HS-5 (cell line): ENCODE results near the gene IMPA2.
"Not testable (repeated sequence)": the region's sequence is repeated elsewhere in the genome, so short reads cannot be mapped to it uniquely, and the experiment has no call there.

Experiments used
- DNase-seq: peaks from one replicate; pipeline ENCODE4 v3.0.0-alpha.2; 2012; ENCODE audit warnings: low read depth

Gene IMPA2

GRCh38 chr18:12028674-12029073 lies 47.4 kb downstream of the IMPA2 start:
- DNase-seq = no peak

GRCh38 chr18:12029786-12030584 lies 48.7 kb downstream of the IMPA2 start:
- no peak for DNase-seq

DNA sequence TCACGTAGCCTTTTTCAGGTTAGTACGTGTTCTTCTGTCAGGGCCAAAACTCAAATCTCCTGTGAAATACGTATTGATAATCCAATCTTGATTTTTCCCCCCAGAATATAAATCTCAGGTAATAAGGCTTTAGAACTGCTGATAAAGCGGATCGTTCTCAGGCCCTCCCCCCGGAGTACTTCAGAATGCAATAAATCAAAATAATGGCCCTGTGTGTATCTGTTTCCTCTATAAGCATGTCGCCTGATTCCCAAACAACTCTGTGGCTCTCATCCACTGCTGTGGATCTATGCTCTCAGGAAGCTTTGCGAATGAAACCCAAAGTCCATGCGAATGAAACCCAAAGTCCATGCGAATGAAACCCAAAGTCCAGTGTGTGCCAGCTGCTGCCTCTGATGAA lies 49.4 kb downstream of the IMPA2 start:
- DNase-seq = no peak

- no peak for DNase-seq
Observed at GRCh38 chr18:12031181-12031580, 49.9 kb downstream of the IMPA2 start.

- no peak for DNase-seq
Observed at GRCh38 chr18:12031846-12032245, 50.5 kb downstream of the IMPA2 start.

GRCh38 chr18:12032786-12033642 lies 51.7 kb downstream of the IMPA2 start:
- DNase-seq = no peak

DNA sequence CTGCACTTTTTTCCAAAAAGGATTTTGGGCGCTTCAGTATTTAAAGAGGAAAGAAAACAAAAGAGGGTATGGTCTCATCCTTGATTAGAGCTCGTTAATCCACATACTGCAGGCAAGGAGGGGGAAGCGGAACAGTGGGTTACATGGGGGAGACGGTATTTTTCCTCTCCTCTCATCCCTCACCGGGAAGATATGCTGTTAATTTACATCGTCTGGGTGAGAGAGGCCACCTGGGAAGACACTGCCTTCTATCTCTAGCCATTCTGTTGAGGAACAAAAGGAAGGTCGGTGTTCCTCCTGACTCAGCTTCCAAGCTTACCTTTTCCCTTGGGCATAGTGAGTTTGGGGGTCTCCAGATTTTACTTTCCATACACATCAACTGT lies 52.3 kb downstream of the IMPA2 start:
- DNase-seq = no peak

DNA sequence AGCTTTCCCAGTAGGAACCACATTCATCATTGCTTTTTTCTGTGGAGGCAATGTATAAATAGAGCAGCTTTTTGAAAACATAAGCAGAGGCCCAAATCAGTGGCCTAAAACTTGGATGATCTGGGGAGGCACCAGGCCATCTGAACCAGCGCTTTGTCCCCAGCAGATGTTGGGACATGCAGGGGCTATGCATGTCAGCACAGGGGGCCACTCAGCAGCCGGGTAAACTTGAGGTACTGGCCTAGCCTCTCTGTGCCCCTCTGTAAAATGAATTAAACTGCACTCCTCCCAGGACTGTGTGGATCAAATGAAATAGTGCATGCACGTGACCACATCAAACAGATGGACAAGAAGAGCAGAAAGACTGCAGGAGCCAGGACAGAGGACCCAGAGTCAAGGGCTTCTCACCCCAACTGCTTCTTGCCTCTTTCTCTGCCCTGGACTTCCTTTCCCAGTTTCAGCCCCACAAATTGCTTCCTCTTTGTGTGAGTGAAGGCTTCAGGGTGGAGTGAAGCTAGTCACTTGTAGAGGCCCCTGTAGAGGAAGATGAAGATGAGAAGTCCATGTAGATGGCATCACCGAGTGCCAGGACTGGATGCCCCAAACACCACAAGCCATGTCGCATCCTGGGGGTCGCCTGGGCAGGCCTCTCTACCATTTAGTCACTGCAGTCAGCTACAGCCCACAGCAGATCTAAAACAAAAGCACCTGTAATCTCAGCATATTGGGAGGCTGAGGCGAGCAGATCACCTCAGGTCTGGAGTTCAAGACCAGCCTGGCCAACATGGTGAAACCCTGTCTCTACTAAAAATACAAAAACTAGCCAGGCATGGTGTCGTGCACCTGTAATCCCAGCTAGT lies 53.2 kb downstream of the IMPA2 start:
- DNase-seq = no peak

GRCh38 chr18:12035481-12035880 lies 54.2 kb downstream of the IMPA2 start:
- no peak for DNase-seq

DNA sequence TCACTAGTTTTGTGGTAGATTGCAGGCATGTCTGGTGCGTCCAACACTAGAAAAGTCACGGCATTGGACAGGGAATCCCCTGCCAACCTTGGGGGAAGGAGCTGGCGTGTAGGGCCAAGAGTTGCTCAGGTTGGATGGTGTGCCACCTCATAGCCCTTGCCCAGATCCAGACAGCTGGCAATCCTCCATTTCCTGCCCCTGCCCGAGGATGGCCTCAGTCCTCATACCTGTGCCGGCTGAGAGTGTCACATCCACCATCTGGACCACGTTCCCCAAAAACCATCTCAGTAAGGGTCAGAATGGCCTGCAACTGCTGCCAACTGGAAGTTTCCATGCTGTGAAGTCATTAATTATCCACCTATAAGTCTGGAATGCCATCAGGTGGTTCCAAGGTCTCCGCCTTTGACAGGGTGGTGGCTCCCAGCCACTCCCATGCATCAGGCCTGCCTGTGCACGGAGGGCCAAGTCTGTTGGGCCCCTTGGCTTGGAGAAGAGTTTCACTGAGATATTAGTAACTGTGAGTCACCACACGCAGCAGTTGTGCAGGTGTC lies 55.0 kb downstream of the IMPA2 start:
- DNase-seq = no peak

- DNase-seq = no peak
Observed at GRCh38 chr18:12038082-12038638, 56.9 kb downstream of the IMPA2 start.

- no peak for DNase-seq
Observed at GRCh38 chr18:12038639-12039539, 57.6 kb downstream of the IMPA2 start.

DNA sequence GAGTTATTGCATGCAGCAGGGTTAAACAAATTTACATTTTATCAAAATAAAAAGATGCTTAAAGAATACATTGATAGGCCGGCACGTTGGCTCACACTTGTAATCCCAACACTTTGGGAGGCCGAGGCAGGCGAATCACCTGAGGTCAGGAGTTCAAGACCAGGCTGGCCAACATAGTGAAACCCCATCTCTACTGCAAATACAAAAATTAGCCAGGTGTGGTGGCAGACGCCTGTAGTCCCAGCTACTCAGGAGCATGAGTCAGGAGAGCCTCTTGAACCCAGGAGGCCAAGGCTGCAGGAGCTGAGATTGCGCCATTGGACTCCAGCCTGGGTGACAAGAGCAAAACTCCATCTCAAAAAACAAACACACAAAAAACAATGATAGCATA lies 58.2 kb downstream of the IMPA2 start:
- DNase-seq = not testable (repeated sequence)

GRCh38 chr18:12041561-12041960 lies 60.3 kb downstream of the IMPA2 start:
- DNase-seq = peak; percentile 60

DNA sequence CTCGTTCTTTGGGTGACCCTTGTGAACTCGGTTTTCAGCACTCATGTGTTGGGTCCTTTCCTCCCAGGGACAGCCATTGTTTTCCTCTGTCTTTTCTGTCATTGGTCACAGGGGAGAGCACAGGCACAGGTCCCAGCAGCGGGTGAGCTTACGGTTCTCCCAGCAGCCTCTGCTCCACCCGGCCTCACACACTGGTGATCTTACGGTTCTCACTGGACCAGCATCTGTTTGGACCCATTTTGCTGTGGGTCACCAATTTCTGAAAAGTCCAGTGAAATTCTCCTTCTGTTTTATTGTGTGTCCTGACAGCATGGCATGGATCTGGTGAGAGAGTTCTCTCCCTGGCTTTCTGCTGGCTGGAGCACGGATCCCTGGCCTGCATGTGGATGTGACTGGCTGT lies 62.5 kb downstream of the IMPA2 start:
- DNase-seq = no peak

DNA sequence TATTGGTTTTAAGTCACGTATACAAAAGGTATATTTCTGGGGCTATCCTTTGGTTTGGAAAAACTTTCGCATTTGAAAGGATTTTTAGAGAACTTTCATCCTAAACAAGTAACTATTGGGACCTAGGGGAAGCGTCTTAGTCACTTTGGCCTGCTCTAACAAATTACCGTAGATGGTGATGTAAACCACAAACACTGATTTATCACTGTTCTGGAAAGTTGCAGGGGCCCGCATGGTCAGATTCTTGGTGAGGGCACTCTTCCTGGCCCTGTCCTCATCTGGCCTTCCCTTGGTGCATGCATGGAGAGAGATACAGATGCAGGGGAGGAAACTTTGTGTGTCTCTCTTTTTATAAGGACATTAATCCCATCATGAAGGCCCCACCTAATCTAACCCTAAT lies 63.3 kb downstream of the IMPA2 start:
- DNase-seq = no peak

DNA sequence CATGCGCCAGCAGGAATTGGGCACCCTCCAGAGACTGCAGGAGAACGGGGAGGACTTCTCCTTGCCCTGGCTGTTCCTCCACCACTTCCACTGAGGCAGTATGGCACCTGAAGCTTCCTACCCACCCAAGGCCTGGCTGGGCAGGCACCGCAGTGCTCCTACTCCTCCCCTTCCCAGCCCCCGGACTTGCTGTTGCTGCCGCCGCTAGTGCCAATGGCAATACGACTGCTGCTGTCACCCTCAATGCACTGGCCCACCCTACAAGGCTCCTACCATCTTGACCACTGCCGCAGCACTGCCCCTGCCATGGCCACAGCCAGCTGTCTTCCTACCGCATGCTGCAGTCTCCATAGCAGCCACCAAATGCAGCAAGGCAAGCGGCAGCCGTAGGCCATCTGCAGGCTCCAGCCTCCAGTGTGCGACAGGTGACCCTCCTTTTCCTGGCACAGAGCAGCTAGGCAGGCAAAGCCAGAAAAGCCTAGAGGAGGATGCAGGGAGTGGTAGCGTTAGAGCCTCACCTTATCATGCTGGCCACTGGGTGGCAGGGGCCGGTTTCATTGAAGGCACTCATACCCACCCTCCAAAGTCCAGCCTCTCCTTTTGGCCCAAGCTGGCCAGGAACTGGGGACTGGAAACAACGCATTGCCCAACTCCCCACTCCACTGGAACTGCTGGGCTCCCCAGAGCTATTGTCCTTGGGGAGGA lies 64.9 kb downstream of the IMPA2 start:
- no peak for DNase-seq

DNA sequence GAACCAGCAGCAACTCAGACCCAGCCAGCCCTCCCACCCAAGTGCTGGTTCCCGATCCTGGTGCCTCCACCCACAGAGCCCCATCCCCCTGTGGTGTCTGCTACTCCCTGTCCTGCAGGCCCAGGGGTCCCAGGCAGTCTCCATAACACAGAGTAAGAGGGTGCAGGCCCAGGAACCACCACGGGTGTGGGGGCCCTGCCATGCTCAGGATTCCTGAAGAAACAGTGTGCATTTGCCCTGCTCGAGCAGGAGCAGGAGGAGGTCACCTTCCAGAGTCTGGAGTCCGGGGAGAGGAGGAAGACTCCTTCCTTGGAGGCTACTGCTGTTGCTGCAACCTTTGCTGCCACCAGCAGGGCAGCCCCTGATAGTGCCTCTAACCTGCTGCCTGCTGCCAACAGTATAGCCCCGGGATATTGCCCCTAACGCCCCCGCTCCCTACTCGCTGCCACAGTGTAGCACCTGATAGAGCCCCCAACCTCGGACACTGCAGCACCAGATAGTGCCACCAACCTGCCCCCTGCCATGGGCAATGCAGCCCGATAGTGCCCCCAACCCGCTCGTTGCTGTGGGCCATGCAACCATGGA lies 65.5 kb downstream of the IMPA2 start:
- no peak for DNase-seq

GRCh38 chr18:12048010-12048826 lies 66.9 kb downstream of the IMPA2 start:
- DNase-seq = no peak
